ENCODE measurements around the gene KCNN3. TPM values are rescaled to one million over a fixed set of nuclear protein-coding genes. Genes with fewer than 3 reads are reported as not detected.

The KCNN3 gene
- total RNA-seq, 1 donor from 2014 or later: 1.8 TPM

DNA sequence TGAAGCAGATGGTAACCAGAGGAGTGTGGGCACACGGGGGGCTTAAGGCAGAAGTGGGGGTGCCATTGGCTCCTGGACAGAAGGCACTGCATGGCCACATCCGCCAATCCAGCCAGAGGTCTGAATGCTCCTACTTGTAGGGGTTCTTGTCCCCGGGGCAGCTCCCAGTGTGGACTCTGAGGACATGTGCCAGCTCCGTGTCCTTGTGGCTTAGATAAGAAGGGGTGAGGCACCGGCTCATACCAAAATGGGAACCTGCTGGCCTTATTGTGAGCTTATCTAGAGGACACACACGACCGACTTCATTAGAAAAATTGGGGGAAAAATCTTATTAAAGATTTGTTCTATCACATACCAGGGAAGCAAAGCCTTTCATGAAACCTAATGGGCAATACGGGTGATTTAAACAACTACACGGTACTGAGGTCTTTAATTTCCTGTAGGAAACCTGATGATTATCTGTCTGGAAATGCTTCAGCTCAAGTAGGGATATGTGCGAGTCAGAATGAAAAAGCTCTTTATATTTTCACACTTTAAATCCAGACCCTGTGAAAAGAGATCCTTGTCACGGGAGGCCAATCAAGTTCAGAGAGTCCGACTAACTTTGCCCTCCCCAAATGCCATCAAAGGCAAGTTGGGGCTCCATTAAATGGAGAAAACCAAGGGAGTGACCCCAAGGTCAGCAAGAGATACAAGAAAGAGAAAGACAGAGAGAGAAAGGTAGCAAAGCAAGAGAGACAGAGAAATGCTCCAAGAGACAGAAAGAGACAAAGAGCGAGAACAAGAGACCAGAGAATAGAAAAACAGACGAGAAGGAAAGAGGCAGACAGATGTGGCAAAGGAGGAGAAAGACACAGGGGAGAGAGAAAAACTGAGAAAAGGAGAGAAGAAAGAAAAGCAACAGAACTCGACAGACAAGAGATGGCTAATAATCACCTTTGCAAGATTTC lies 14.1 kb upstream of the KCNN3 start:
- ATAC-seq: no peak
- intact Hi-C loops (cut with DNase I): no loop called here

DNA sequence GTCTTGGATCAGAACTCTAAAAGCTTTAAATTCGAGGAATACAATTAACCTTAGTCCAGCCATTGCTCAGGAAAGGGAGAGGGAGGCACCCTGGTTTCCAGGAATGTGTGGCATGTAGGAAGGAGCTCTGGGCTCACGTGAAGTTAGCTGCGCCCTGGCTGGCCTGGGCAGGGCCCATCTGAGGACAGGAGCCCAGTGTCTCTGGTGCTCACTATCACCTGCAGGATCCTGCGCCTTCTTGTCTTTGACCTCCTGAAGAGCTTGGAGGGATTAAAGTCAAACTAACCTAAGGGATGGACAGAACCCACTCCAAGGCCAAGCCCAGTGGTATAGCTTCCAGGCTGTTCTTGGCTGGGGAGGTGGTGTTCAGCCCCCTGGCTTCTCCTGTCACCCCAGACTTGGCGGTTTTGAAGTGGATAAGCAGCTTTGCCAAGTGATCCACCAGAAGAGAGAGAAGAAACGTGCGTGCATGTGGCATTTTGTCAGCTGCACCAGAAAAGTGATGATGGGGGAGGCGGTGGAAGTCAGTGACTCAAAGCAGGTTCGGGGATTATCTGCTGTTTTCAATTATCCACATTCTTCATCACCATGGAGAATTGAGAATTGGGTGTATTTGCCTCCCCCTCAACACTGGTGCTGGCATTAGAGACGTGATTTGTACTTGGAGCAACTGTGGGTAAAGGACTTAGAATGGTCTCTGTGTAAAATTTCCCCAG lies 11.9 kb upstream of the KCNN3 start:
- intact Hi-C loops (cut with DNase I): no loop called here
- DNase-seq (ENCODE audit: low spot score) (peak; percentile 41), ATAC-seq (no peak)

More for the DNA sequence above, 14.1 kb upstream of the KCNN3 start:
- peak; percentile 23 for DNase-seq (ENCODE audit: low spot score)

DNA sequence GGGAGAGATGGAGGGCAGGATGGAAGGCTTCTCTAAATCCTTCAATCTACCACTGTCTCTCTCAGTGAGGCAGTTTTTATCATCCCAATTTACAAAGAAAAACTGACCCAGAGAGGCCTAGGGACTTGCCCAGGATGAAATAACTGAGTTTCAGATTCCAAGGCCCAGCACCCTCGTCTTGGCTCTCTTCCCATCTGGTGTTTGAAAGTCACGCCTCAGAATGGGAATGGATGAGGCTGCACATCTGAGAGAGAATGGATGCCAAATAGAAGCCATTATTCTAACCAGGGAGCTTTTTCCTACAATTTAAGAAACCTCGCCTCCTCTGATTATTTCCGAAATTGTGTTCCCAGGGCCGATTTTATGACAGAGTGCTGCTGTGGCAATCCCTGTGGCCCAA lies 10.6 kb upstream of the KCNN3 start:
- DNase-seq (ENCODE audit: low spot score) (no peak), ATAC-seq (no peak)
- intact Hi-C loops (cut with DNase I): no loop called here

DNA sequence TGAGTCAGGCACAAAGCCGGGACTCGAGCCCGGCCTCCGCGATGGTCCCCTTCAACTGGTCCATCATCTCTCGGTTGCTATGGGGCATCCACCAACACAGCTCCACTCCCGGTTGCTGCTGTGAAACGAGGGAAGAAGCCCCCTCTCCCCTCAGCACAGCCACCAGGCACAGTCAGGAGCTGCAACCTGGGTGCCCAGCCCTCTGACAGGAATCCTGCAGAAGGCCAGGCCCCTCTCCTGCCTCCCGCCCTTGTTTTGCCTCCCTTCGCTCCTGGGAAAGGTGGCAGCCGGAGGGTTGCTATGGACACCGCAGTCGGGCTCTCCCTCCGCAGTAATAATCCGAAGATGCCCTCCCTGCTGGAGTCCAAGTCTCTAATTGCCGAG lies 8.9 kb upstream of the KCNN3 start:
- DNase-seq (ENCODE audit: low spot score) (peak; percentile 51), ATAC-seq (no peak)
- intact Hi-C loops (cut with DNase I): loop anchor here (5.0 kb wide), 1 partner anchor 317 kb away; no protein-coding TSS in a partner anchor

DNA sequence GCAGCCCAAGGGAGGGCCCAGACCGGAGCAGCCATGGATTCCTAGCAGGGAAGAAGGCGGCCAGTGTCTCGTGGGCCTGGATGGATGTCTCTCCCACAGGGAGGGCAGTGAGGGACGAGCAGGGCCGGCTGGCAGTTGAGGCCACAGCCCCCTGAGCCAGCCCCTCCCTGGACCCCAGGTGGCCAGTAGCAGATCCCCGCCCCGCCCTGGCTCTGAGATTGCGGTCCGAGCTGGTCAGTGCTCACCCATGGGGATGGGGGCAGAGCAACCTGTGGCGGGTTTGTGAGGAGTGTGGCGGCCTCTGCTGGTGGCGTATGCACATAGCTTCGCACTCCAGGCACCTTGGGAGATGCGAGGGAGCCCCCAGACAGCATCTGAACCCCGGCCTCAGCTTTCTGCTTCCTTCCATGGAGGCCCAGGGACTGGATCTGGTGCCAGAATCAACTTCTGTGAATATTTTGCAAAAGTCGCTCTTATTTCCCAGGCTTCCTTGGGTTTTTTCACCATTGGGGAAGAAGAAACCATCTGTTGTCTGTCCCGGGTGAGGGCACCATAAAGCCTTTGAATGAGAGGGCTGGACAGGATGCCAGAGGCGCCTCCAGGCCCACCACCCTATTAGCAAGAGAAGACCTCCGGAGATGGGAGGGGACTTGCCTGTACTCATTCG lies 8.4 kb upstream of the KCNN3 start:
- peak; percentile 96 for ATAC-seq
- DNase-seq (ENCODE audit: low spot score): peak; percentile 88
- intact Hi-C loops (cut with DNase I): loop anchor here (5.0 kb wide), 1 partner anchor 316 kb away; no protein-coding TSS in a partner anchor

DNA sequence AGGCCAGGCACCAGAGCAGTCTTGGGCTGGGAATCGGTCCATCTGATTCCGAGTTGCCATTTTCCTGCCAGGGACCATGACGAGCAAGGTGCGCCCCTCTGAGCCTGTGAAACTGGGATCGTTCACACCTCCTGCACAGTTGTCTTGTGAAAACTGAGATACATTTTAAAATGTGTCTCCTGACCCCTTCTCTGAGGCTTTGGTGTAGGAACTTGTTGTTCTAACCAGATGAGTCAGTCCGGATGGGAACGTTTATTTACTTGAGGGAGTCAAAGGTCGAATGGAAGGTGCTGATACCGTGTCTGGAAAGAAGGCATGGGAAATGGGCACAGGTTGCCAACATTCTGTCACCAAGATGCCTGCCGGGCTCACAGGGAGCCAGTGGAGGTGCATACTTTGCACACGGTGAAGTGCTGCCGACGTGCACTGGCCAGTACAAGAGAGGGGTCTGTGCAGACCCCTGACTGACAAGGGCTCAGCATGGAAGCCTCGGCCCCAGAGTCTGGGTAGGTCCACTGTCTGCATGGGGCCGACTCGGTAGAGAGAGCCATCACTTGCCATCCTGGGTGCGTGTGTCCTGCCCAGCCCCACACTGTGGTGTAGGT lies 7.4 kb upstream of the KCNN3 start:
- ATAC-seq (no peak), DNase-seq (ENCODE audit: low spot score) (peak; percentile 32)
- intact Hi-C loops (cut with DNase I): loop anchor here (5.0 kb wide), 1 partner anchor 315 kb away; no protein-coding TSS in a partner anchor

DNA sequence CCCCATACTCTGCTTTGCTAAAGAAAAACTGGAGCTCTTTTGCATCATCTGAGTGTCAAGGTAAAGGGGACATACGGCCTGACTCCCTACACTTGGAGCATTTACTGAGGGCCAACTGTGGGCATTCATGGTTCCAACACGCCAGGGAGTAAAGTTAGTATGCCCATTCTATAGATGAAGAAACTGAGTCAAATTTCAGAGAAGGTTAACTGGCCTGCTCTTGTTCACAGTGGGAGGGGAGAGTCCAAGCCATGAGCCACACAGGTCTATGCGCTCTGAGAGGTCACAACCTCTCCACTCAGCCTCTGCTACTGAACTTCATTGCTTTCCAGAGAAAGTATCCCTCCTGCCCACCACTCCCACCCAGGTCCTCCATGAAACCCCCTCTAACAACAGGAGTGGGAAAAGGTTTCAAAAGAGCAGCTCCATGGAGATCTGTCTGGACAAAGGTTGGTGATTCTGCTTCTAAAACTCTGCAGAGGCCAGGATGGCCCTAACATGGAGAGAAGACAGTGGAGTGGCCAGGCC lies 6.8 kb upstream of the KCNN3 start:
- intact Hi-C loops (cut with DNase I): loop anchor here (5.0 kb wide), 1 partner anchor 315 kb away; no protein-coding TSS in a partner anchor
- DNase-seq (ENCODE audit: low spot score) (peak; percentile 7), ATAC-seq (no peak)

DNA sequence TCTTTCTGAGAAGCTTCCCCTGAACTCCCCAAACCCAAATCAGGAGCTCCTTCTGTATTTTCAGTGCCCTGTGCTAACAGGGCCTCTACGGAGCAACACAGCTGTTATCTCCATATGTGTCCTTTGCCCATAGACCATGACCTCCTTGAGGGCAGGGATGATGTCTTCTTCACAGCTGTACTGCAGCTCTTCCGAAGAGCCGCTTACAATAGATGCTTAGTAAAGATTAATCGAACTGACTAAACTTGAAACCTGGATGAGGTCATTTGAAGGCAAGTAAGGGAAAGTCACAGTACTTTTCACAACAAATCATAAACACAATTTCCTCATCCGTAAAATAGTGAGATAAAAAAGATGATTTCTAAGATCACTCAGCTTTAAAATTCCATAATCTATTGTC lies 4.4 kb upstream of the KCNN3 start:
- peak; percentile 1 for DNase-seq (ENCODE audit: low spot score)
- intact Hi-C loops (cut with DNase I): no loop called here
- ATAC-seq: no peak

DNA sequence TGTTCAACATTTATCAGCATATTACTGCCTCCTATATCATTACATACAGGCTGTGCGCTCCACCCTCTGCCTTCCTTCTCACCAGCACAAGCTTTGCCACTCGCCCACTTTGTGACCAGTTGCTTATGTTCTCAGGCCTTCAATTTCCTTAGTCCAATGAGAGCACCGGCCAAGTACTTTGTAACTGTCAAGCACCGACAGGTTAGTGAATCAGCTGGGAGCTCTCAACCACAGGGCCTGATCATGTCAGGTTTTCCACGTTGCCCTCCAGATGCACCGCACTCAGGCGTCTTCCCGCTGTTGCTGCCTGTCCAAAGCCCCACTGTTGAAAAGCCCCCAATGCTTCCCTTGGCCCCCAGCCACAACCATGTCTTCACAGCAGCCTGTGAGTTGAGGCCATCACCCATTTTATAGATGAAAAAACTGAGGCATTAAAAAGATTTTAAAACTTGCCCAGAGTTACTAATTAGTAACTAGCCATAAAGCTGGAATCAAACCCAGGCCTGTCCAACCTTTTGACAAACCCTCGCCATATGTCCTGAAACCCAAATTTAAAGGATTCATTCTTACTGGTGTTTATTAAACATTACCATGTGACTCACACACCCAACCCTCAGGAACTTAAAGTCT lies 3.4 kb upstream of the KCNN3 start:
- no peak for ATAC-seq
- intact Hi-C loops (cut with DNase I): no loop called here
- DNase-seq (ENCODE audit: low spot score): no peak

DNA sequence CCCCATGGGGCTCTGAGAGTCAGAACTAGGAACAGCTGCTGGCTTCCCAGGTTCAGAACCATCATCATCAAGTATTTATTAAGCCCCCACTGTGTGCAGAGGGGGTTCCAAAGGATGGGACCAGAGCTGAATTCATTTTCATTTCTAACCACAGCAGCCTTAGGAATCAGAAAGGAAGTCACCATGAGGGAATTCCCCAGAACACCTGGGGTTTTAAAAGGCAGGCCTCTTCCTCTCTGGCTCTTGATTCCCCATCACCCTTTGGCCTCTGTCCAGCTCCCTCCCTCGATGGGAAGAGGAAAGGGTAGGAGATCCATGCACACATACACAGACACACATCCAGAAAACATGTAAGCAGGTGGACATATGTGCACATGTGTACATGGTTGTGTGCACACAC lies 1.3 kb upstream of the KCNN3 start:
- DNase-seq (ENCODE audit: low spot score) (no peak), ATAC-seq (no peak)
- intact Hi-C loops (cut with DNase I): no loop called here

DNA sequence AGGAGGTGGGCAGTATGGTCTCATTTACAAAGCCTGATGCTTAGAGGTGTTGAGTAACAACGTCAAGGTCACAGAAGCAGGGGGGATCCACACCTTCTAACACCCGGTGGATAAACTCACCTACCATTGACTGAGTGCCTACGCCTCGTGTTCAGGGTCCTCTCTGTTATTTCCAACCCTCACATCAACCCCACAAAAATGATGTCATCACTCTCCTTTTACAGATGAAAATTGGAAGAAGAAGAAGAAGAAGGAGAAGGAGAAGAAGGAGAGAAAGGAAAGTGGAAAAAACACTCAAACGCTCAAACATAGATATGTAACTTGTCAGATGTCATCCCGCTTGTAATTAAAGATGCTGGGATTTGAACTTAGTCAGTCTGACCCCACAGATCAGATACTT lies 653 bp upstream of the KCNN3 start:
- DNase-seq (ENCODE audit: low spot score): no peak
- intact Hi-C loops (cut with DNase I): no loop called here
- no peak for ATAC-seq

DNA sequence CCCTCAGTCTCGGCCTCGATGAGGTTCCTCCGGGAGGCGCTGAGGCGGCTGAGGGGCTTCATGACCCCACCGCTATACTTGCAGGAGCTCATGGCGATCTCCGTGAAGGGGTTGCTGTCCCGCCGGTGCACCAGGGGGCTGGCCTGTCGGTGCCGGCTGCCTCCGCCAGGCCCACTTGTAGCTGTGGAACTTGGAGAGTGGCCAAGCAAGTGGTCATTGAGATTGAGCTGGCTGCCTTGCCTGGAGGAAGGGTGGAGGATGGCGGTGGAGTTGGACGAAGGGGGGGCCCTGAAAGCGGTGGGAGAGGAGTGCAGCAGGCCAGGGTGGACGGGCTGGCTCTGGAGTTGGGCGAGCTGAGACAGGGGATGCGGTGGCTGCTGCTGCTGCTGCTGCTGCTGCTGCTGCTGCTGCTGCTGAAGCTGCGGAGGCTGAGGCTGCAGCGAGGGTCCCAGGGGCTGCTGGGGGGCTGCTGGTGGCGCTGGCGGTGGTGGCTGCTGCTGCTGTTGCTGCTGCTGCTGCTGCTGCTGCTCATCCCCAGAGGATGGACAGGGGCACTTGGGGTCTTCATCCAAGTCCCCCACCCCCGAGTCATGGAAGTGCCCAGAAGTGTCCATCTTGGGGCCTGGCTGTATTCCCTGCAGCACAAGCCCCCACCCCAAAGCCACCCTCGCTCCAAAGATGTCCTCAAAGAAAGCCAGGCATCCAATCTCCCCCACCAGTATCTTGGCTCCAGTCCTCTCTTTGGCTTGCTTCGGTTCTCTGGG lies 548 bp downstream of the KCNN3 start:
- peak; percentile 23 for ATAC-seq
- peak; percentile 72 for DNase-seq (ENCODE audit: low spot score)
- intact Hi-C loops (cut with DNase I): no loop called here

DNA sequence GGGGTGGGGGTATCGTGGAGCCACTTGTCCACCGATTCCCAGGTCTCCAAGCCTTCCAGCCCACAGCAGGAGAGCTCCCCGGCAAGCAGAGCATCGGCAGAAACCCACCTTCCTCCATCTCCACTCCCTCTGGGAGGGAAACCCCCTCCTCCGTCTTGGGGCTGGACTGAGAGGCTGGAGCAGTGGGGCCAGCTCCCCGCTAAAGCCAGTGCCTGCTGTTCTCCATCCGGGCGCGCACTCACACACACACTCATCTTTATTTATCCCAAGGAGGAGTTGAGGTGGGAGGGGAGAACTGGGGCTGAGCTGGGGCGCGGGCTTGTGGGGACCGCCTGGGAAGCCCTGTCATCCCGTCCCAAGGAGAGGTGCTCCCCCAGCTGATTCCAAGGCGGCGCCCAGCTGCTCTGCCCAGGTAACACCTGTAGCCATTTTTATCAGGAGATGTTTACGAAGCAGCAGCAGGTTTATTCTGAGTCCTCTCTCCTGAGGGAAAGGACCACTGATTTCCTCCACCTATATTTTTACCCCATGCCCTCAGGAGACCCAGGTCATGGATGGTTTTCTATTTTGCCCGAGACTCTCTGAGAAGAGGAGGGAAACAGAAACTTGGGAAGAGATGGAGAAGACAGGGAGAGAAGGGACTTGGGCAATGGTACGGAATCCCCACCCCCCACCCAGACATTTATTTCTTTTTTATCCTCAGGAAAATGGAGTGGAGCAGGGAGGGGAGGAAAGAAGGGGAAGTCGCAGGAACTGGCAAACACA lies 2.1 kb downstream of the KCNN3 start:
- no peak for ATAC-seq
- no peak for DNase-seq (ENCODE audit: low spot score)
- intact Hi-C loops (cut with DNase I): no loop called here

DNA sequence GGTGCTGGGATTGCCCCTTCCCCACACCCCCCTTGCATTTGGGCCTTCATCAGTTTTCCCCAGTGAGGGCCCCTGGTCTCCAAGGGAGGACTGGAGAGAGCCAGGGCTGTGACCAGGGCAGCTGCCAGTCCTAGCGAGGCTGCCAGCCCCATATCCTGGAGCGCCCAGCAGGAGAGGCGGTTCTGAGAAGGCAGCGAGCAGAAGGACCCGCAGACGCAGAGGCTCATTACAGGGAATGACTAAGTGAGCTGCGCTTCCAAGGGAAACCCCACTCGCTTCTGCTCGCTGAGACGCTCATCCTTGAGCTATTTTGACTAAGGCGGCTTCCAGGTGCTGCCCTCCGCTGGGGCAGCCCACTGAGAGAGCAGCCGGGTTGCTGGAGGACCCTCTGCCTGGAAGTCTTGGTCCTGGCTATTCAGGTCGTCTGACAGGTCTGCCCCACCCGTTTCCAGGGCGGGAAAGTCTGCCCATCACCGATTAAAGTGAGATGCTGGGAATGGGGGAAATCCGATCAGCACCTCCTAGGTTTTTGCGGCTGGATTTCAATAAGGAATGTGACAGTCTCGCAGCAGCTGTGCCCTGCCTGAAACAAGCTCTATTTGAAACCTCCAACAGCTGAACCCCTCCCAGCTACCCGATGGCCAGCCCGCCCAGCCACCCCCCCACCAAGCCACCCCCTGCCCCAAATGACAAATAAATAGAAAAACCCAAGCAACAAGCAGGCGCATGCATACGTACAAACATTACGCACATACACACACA lies 2.8 kb downstream of the KCNN3 start:
- intact Hi-C loops (cut with DNase I): no loop called here
- no peak for DNase-seq (ENCODE audit: low spot score)
- ATAC-seq: no peak

DNA sequence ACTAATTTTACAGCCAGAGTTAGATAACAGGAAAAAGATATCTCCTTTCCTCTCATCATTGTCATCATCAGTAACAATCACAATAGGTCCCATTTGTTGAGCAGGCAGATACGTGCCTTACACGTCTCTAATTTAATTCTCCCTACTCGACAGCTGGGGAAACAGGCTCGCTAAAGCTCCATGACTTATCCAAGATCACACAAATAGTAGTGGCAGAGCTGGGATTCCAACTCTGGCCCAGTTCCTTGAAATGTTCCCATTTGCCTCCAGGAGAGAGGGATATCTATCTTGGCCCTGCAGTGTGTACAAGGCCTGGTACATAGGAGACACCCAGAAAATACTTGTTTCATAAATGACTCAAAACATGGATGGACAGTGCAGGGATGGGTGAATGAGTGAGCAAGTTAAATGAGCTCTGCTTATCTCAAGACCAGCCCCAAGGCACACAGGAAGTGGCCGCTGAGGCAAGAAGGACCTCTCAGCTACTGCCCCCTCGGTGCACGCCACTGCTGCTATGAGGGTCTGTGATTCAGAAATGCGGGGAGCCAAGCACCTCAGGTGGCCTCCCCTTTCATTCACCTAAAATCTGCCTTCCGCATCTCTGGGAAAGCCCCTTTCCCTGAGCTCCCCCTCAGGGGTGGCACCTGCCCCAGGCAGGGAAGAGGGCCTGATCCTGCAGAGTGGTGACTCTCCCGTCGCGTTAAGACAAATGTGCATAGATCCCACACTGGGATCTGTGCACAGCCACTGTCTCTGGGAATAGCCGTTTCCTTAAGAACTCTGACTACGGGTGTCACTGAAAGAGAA lies 3.6 kb downstream of the KCNN3 start:
- intact Hi-C loops (cut with DNase I): no loop called here
- no peak for ATAC-seq
- no peak for DNase-seq (ENCODE audit: low spot score)

Data from sciatic nerve (tissue), 2 donors.